ENCODE results near the gene EEPD1. TPM values are rescaled to one million over a fixed set of nuclear protein-coding genes. Genes with fewer than 3 reads are reported as not detected.

The EEPD1 gene
- total RNA-seq, 6 experiments from 2014 or later = 0.95 to 2.7 (median 1.5) TPM

DNA sequence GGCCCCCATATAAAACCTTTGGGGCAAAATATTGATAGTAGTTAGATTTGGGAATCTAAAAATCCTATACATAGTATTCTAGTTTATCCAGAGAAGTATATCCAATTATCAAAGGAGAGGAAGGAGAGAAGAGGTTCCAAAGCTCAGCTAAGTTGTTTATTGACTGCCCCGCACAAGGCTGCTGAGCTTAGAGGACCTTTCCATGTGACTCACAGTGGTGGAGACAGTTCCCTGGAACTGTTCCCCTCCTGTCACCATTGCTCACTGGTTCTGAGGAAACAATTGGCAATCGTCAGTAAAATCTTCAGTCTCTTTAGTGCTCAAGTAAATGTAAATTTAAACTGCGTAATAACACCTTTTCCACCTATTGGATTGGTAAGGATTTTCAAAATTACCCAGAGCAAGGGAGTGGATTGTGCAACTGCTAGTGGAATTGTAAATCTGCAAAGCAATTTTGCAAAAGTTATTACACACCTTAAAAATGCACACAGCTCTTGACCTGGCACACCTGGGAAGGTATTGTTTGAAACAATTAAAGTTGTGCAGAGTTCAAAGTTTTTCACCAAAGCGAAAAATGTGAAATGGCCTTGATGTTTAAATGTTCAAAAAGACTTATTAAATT, 63.1 kb downstream of the EEPD1 start:
- H3K9me3 Mint-ChIP-seq = no peaks in the 10 kb centered on the region
- H3K27ac Mint-ChIP-seq = no peak overlapping the region
- peak; percentile 43 for DNase-seq
- H3K4me3 Mint-ChIP-seq = no peak overlapping the region
- H3K4me1 Mint-ChIP-seq (ENCODE audit: low read depth) = peaks cover 9% of the 10 kb centered on the region
- peaks cover 13% of the 10 kb centered on the region for H3K27me3 Mint-ChIP-seq (ENCODE audit: insufficient read depth)
- TF ChIP-seq, protein P1, sequence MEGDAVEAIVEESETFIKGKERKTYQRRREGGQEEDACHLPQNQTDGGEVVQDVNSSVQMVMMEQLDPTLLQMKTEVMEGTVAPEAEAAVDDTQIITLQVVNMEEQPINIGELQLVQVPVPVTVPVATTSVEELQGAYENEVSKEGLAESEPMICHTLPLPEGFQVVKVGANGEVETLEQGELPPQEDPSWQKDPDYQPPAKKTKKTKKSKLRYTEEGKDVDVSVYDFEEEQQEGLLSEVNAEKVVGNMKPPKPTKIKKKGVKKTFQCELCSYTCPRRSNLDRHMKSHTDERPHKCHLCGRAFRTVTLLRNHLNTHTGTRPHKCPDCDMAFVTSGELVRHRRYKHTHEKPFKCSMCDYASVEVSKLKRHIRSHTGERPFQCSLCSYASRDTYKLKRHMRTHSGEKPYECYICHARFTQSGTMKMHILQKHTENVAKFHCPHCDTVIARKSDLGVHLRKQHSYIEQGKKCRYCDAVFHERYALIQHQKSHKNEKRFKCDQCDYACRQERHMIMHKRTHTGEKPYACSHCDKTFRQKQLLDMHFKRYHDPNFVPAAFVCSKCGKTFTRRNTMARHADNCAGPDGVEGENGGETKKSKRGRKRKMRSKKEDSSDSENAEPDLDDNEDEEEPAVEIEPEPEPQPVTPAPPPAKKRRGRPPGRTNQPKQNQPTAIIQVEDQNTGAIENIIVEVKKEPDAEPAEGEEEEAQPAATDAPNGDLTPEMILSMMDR (IDR thresholded peaks at IDR 0.05) = no peak
- no peaks in the 10 kb centered on the region for H3K36me3 Mint-ChIP-seq (ENCODE audit: low read depth)

DNA sequence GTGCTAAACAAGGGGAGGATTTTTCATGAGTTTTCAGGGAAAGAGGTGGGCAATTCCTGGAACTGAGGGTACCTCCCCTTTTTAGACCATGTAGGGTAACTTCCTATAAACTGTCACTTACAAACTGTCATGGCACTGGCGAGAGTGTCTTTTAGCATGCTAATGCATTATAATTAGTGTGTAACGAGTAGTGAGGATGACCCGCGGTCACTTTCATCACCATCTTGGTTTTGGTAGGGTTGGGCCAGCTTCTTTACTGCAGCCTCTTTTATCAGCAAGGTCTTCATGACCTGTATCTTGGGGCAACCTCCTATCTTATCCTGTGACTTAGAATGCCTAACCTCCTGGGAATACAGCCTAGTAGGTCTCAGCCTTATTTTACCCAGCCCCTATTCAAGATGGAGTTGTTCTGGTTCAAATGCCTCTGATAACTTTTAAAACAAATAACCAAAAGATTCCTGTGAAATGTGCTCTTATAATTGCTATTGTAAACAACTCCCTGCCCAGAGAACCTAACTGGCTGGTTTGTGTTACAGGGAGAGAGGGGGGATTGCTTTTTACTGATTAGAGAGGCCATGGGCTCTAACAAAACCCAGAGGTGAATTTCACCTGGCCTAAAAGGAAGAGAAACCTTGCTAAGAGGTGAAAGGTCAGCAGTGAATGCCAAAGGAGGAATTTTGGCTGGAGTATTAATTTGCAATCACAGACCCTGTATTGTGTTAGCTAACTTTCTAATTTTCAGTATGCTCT, 64.3 kb downstream of the EEPD1 start:
- no peak overlapping the region for H3K4me3 Mint-ChIP-seq
- H3K9me3 Mint-ChIP-seq = no peaks in the 10 kb centered on the region
- no peaks in the 10 kb centered on the region for H3K36me3 Mint-ChIP-seq (ENCODE audit: low read depth)
- peaks cover 14% of the 10 kb centered on the region for H3K27me3 Mint-ChIP-seq (ENCODE audit: insufficient read depth)
- H3K4me1 Mint-ChIP-seq (ENCODE audit: low read depth) = peaks cover 9% of the 10 kb centered on the region
- H3K27ac Mint-ChIP-seq = no peak overlapping the region
- TF ChIP-seq, protein P1 (IDR thresholded peaks at IDR 0.05) = no peak
- no peak for DNase-seq

DNA sequence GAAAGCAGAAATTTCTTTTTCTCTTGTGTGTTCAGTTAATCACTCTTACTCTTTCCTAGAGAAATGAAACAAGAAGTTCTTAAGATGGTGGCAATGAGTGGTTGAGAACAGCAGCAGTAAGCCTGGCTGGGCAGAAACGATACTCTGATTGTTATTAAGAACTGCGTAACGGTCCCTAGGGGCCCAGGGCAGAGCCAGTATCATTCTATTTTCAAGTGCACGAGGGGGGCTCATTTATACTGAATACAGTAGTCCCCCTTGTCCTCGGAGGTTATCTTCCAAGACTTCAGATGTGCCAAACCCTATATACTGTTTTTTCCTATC, 64.9 kb downstream of the EEPD1 start:
- no peak for DNase-seq
- Mint-ChIP-seq H3K27me3 (ENCODE audit: insufficient read depth) (peaks cover 14% of the 10 kb centered on the region), H3K27ac (no peak overlapping the region), H3K36me3 (ENCODE audit: low read depth) (no peaks in the 10 kb centered on the region), H3K4me3 (no peak overlapping the region), H3K9me3 (no peaks in the 10 kb centered on the region), H3K4me1 (ENCODE audit: low read depth) (peaks cover 9% of the 10 kb centered on the region)
- TF ChIP-seq, protein P1 (IDR thresholded peaks at IDR 0.05) = no peak

DNA sequence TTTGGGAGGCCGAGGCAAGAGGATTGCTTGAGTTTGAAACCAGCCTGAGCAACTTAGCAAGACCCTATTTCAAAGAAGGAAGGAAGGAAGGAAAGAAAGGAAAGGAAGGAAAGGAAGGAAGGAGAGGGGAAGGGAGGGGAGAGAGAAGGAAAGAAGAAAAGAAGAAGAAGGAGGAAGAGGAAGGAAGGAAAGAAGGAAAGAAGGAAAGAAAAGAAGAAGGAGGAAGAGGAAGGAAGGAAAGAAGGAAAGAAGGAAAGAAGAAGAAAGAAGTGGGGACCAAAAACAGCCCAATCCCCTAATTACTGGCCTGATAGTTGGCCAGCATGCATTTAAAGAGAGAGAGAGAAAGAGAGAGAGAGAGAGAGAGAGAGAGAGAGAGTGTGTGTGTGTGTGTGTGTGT, 66.4 kb downstream of the EEPD1 start:
- DNase-seq = no peak
- TF ChIP-seq, protein P1 (IDR thresholded peaks at IDR 0.05) = no peak
- H3K36me3 Mint-ChIP-seq (ENCODE audit: low read depth) = no peaks in the 10 kb centered on the region
- H3K4me3 Mint-ChIP-seq = no peak overlapping the region
- no peaks in the 10 kb centered on the region for H3K9me3 Mint-ChIP-seq
- peaks cover 14% of the 10 kb centered on the region for H3K27me3 Mint-ChIP-seq (ENCODE audit: insufficient read depth)
- H3K27ac Mint-ChIP-seq = no peak overlapping the region
- H3K4me1 Mint-ChIP-seq (ENCODE audit: low read depth) = peaks cover 9% of the 10 kb centered on the region

DNA sequence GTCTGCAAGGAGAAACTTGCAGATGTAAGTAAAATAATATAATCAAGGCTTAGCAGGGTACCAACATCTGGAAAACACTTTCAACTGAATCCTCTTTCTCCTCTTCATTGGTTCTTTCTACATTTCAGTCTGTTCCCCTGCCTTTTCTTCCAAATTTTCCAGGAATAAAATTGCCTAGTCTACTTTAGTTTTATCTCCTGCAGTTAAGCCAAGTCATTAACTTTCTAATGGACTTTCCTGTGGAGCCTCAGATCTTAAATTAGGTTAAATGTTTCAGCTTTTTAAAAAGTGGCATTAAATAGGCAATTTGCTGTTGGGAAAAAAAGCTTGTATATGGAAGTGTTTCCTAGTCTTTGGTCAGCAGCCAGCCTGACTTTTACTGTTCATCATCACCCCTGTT, 70.8 kb downstream of the EEPD1 start:
- H3K4me1 Mint-ChIP-seq (ENCODE audit: low read depth) = no peaks in the 10 kb centered on the region
- DNase-seq = no peak
- no peaks in the 10 kb centered on the region for H3K36me3 Mint-ChIP-seq (ENCODE audit: low read depth)
- H3K27me3 Mint-ChIP-seq (ENCODE audit: insufficient read depth) = peaks cover 13% of the 10 kb centered on the region
- H3K9me3 Mint-ChIP-seq = no peaks in the 10 kb centered on the region
- H3K27ac Mint-ChIP-seq = no peak overlapping the region
- TF ChIP-seq, protein P1 (IDR thresholded peaks at IDR 0.05) = no peak
- no peak overlapping the region for H3K4me3 Mint-ChIP-seq

Measured in HFFc6 (cell line).